ENCODE measurements around the gene PRKX.

- TF ChIP-seq CTCF (IDR thresholded peaks at IDR 0.05; ENCODE audit: low read depth, low read length) (no peak), POLR2A (IDR thresholded peaks at IDR 0.05; ENCODE audit: extremely low read depth, insufficient read length) (no peak)
Observed at GRCh38 chrX:3733043-3733430, 19.6 kb upstream of the PRKX start.

All from NB4 (cell line).